ENCODE data around the gene ST6GALNAC3.
"Not testable (repeated sequence)": the region's sequence is repeated elsewhere in the genome, so short reads cannot be mapped to it uniquely, and the experiment has no call there.

ST6GALNAC3 gene

DNA sequence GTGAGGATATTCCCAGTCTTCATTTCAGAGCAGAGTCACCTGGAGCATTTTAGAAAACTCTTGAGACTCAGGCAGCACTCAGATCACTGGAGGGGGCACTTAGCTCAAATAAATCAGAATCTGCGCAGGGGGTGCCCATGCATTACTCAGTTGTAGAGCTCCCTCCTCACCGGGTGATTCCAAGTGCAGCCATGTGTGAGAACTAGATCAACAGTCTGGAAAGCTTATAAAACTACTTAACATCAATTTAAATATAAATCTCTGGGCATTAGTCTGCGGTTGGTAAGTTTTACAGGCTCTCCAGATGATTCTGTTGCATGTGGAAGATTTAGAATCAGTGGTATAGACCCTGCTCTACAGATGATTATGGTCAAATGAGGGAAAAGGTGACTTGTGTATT is 128.6 kb downstream of the ST6GALNAC3 start:
- DNase-seq = no peak

DNA sequence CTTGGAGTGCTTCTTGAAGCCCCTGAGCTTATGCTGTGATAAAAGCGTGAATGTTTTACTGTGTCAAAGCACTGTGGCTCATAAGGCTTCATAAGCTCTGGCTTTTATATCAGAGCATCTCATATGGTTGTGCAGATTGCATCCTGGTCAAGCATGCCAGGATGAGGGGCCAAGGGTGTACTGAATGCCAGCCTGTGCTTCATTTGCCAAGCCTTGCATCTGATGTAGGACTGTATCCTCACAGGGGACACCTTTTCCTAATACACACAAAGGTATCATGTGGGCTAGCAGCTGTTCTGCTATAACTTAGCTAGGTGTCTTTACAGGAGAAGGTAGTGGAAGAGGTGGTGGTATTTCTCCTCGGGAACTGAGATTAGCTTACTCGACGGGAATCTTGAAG is 134.7 kb downstream of the ST6GALNAC3 start:
- no peak for DNase-seq

DNA sequence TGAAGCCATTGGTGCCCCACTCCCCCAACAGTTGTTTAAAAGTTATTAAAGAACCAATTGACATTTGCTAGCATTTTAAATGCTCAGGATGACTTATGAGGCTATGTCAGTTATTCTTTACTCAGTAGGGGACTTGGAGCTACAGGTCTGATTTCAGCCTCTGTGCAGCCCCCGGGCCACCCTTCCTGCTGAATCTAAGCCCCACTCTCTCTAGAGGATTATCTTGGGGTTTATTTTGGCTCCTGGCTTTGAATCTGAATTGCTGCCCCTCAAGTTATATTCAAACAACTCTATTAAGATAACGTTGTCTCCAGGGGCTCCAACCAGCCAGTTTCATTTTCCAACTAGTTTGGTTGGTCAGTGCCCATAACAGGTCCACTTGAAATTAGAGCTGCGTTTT is 135.1 kb downstream of the ST6GALNAC3 start:
- DNase-seq = no peak

DNA sequence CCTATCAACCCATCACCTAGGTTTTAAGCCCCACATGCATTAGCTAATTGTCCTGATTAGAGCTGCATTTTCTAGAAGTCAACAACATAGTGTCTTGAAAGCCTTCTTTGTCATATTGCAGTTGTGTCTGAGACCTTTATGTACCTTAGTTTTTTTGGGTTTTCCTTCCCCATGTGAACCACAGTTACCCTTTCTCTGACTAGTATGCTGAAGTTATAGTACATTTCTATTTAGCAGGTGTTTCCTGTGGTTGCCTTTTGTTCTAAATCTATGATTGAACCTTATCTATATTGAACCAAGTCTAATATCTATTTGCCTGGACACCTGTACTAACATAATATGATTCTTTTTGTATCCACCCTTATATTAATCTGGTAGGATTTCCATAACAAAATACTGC is 135.6 kb downstream of the ST6GALNAC3 start:
- no peak for DNase-seq

DNA sequence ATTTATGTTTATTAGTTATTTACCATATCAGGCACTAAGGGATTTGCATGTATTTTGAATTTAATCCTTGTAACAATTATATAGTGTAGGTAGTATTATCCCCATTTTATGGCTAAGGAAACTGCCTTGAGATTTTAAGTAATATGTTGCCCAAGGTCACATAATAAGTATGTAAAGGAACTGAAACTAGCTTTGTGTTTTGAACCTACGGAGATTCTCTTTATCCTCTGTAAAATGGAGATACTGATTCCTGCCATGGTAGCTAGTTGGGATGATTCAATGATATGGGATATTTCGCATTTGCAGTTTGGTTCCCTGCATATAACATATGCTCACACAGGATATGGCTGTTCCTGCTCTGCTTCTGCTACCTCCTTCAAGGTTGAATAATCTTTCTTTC is 144.3 kb downstream of the ST6GALNAC3 start:
- DNase-seq = no peak

DNA sequence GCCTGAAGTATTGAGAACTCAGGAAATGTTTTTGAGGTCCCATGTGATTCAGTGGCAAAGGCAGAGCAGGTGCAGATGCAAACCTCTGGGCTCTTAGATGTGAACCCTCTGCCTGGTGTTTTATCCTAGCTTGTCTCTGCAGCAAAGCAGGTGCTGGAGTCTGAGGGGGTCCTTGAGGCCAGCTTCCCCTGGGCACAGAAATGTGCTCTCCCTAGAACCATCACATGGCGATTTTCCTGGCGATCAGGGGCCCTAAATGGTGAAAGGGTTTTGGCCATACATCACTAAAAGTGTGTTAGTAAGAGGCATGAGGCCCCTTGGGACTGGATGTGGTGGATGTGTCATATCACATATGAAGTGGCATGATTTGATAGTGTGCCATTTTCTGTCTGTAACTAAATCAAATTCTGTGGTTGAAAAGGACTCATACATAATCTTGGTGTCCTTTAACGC is 144.8 kb downstream of the ST6GALNAC3 start:
- no peak for DNase-seq

DNA sequence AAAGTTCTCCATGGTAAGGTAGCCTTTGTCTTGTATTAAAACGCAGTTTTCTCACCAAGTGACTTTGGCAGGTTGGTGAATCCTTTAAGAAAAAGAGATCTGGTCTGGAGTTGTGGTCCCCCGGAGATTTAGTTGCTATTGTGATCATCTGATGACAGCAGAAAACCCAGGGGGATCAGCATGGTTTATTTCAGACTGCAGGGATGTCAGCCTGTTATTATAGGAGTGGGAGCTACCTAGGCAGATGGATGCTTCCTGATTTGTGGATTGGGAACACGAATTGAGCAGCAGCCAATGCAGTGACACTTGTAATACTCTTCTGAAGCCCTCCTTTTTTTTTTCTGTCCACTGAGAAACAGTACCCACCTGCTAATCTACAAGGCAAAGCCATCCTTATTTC is 150.2 kb downstream of the ST6GALNAC3 start:
- DNase-seq = no peak

DNA sequence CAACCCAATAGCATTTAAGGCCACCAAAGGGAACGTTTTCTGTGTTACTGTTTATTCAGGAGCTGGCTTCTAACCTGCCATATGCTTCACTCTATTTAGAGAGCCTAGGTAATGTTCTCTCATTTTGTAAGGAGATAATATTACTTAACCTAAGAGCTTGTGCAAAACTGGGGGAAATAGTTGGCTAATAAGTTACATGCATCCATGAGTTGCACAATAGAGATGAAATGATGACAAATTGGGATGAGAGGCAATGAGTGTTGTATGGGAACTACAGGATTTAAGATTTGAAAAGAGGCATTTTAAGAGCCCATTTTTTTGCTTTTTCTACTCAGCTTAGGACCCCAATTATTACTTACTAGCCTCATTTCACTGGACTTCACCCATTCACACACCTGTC is 151.0 kb downstream of the ST6GALNAC3 start:
- DNase-seq = no peak

DNA sequence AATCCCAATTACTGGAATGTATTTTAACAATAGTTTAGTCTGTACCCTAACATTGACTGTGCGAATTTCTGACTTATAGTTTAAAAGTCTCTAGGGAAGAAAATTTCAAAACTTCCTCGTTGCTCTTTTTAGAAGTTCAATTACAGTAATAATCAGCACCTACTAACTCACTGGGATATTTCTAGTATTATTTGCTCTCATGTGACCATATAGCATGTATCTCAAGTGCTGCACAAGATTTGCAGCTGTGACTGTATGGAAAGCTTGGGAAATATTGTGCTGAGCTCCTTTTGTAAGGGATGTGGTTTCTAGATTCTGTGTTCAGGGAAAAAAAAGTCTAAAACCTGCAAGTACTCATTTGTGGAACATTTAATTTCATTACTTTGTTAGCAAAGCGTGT is 153.1 kb downstream of the ST6GALNAC3 start:
- DNase-seq = no peak

DNA sequence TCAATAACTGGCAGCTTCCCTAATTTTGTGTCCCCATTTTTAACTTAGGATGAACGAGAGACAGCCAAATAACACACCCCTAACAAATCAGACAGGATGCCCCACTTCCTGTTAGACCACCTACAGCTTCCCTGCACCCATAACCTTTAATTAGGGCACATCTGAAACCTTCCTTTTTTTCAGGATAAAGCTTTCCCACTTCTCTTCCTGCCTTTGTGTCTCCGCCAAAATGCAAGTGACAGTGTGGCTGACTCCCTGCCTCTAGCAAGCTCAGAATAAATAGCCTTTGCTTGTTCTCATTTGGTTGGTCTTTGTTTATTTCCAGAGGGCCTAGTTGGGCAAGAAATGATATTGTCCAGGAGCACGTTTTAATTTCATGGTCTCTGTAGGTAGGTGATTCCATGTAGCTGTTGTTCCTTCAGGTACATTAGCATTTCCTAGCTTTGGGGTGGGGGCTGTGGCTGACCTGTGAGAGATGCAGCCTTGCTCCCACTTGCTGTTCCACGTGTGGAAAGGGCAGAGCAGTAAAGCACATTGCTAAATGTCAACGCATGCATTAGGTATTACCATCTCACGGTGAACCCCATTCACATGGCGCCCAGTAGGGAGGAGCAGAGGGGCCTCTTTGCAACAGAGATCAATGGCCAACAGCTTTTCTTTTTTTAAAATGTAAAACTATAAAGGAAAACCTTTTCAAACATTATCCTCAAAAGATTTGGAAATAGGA is 154.9 kb downstream of the ST6GALNAC3 start:
- DNase-seq = no peak

DNA sequence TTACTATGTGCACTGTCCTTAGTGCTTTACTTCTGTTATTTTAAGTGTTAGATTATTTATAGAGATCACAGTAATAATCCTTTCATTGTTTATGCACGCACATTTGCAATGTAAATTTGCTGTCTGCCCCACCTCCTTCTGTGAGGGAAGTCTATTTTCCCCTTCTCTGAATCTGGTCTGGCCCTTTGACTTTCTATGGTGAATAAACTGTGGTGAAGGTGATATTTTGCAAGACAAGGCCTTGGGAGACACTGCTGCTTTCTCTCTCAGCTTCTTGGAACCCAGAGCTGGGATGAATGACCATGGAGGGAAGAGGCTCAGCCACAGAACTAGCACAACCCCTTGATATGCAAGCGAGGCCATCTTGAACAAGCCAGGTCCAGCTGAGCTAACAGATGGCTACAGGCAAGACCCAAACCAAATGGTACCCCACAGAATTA is 156.3 kb downstream of the ST6GALNAC3 start:
- DNase-seq = no peak

DNA sequence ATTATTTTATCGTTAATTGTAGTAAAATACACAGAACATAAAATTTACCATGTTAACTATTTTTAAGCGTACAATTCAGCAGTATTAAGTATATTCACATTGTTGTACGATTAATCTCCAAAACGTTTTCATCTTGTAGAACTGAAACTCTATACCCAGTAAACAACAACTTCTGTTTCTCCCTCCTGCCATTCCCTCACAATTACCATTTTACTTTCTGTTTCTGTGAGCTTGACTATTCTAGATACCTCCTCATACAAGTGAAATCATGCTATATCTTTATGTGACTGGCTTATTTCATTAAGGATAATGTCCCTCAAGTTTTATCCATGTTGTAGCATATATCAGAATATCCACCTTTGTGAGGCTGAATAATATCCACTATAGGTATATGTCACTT is 156.8 kb downstream of the ST6GALNAC3 start:
- DNase-seq = no peak

DNA sequence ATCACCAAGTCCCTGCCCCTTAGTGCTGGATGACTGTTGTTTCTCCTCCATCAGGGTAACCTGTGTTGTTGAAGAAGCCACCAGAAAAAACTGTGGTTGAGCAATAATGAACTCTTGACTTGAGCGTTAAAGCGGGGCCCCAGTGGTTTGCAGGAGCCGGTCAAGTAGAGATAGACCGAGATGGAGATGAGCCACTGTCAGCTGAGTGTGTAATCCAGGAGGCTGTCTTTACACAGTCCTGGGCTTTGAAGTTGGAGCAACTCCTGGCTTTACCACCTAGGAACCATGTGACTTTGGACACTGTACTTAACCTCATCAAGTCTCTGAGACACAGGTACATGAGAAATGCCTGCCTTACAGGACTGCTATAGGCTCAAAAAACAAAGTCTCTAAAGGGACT is 158.1 kb downstream of the ST6GALNAC3 start:
- no peak for DNase-seq

DNA sequence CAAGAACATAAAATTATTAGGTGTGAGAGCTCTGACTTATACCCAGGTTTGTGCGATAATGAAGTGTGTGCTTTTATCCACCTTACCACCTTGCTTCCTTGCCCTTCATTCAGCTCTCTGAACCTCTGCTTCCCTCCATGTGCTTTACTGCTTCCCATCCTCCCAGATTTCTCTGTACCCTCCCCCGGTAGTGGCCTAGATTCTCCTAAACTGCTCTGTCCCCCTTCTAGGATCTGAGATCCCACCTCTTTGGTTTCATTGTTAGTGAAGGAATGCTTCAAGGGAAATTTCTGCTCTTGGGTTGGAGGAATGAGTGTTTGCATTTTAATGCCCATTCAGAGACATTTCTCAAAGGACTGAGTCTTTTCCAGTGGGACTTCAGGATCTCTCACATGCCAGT is 159.5 kb downstream of the ST6GALNAC3 start:
- DNase-seq = no peak

DNA sequence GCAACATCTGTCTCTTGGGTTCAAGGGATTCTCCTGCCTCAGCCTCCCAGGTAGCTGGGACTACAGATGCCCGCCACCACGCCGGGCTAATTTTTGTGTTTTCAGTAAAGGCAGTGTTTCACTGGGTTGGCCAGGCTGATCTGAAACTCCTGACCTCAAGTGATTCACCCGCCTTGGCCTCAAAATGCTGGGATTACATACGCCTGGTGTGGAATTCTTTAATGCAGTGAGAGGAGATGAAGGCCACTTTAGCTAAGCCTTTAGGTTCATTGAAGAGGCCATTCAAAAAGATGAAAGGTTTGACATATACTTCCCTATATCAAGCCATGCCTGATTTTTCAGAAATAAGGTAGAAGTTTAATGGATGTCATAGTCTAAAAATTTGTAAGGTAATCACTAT is 162.7 kb downstream of the ST6GALNAC3 start:
- DNase-seq = no peak

DNA sequence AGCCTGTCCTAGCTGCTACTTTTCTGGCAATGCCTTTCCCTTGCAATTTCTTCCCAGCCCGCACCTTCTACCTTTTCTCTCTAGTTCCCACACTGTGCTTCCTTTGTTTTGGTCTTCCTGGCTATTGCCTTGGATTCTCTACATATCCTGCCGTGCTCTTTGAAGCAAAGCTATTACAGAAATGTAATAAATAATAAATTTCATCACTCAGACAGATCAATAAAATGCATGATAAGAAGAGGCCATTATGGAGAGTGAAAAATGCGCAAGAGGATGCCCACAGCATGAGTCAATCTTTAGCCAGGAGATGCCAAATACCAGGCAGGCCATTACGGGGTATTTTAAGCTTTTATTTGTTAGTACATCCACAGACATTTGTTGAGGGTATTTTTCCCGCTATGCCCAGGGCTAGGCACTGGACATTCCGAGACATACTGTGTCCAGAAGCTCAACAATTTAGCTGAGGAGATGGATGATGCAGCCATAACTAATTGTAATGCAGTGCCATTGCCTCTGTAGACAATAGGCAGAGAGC is 163.6 kb downstream of the ST6GALNAC3 start:
- DNase-seq = no peak

DNA sequence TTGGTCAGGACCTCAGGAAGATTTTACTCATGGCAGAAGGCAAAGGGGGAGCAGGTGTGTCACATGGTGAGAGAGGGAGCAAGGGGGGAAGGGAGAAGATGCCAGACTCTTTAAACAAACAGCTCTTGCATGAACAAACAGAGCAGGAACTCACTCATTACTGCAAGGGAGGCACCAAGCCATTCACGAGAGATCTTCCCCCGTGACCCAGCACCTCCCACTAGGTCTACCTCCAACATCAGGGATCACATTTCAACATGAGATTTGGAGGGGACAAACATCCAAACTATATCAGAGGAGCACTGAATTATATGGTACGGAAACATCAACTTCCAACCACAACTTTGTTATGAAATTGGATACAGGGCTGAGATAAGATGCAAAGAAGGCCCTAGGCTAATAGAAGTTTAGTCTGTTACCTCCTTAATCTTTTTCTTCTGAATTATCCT is 164.9 kb downstream of the ST6GALNAC3 start:
- no peak for DNase-seq

DNA sequence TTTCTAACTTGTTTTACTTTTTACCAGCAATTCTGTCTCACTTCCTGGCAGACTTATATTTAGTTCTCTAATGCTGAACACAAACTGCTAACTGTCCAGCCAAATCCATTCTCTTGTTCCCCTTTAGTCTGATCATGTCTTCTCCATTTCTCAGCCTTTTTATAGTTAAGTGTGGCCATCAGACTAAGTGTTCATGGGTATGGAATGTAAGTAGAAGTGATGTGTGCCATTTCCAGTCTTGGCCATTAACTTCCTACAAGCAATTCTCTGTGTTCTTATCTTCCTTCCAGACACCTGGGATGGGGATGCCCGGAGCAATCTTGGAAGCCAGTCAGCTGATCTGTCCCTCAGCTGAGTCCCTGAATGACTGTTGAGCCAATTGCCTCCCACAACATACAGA is 165.8 kb downstream of the ST6GALNAC3 start:
- no peak for DNase-seq

DNA sequence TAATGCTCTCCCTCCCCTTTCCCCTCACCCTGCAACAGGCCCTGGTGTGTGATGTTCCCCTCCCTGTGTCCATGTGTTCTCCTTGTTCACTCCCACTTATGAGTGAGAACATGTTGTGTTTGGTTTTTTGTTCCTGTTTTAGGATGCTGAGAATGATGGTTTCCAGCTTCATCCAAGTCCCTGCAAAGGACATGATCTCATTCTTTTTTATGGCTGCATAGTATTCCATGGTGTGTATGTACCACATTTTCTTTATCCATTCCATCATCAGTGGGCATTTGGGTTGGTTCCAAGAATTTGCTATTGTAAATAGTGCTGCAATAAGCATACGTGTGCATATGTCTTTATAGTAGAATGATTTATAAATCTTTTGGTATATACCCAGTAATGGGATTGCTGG is 168.0 kb downstream of the ST6GALNAC3 start:
- not testable (repeated sequence) for DNase-seq

DNA sequence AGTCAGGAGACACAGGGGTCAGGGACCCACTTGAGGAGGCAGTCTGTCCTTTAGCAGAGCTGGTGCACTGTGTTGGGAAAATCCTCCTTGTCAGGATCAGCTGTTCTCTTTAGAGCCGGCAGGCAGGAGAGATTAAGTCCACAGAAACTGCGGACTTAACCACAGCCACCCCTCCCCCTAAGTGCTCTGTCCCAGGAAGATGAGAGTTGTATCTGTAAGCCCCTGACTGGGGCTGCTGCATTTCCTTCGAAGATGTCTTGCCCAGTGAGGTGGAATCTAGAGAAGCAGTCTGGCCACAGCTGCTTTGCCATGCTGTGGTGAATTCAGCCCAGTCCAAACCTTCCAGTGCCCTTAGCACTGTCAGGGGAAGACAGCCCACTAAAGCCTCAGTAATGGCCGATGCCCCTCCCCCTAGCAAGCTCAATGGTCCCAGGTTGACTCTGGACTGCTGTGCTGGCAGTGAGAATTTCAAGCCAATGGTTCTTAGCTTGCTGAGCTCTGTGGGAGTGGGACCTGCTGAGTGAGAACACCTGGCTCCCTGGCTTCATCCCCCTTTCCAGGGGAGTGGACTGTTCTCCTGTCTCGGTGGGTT is 172.8 kb downstream of the ST6GALNAC3 start:
- no peak for DNase-seq

DNA sequence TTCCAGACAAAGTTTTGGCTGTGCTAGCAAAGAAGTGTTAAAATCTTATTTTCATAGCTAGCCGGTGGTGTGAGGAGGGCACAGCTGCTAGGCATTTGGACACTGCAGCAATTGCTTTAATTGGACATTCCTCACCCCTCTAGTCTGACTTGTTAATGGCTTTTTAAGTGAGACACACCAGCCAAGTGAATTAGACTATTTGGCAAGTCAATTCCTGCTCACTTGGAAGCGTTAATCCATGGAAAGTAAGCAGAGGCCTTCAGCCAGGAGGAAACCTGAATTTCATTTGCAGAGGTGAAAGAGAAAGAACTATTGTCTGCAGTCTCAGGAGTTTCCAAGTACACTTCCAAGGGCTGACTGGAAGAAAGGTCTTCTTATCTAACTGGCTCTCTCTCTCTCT is 175.7 kb downstream of the ST6GALNAC3 start:
- no peak for DNase-seq

DNA sequence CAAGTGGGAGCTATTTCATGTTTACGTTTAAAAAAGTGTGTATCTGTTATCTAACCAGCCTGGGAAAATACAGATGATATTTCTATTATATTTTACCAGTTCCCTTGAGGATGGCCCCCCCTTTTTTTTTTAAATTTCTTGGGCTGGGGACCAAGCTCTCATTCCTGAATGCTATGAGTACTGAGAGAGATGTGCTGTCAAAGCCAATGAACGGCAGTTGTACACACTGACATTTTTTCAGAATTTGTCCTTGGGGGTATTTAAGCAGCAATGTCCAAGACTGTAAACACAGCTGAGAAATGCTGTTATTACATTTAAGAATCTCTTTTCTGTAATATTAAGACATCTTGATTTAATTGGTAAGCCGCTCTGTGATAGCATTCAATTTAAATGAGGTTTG is 177.9 kb downstream of the ST6GALNAC3 start:
- DNase-seq = no peak

DNA sequence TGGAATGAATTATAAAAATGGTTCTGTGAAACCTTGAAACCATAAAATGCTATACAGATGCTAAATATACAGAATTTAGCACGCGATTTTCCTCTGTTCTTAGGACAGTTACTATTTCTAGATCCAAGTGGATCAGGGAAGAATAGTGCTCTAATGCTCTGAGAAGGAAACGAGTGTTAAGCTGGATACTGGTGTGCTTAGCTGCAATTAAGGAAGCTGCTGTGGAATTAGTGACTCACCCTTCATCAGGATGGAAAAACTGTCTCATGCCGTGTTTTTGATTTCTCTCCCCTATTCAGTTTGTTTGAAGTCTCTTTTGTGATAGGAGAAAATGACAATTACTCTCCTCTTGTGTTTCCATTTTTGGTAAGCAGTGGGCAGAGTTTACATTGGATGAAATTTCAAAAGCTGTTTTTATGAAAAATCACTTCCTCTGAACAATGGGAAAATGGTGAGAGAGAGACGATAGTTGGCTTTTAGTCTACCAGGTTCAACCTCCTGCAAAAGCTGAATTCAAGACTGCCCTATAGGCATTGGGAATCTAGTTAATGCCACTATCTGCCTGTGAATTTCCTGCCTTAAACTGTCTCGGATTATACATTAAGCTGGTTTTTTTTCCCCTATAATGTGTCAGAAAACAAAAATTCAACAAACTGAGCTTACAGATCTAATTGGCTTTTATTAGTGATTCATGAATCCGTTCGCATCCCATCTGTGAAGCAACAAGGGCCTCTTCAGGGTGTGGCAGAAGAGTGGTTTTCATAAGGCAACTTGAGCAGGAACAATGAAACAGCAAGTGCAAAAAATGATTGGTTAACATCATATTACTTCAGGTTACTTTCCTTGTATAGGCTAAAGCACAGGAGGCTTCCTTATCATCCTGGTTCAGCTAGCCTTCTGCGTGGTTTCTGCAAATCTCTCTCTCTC is 179.8 kb downstream of the ST6GALNAC3 start:
- DNase-seq = peak; percentile 46
